HG03139 (cell line): ENCODE data around the gene USP10.
"Not testable (repeated sequence)": the region's sequence is repeated elsewhere in the genome, so short reads cannot be mapped to it uniquely, and the experiment has no call there.

ENCODE experiments used
- ATAC-seq: cut with Tn5 transposase; IDR thresholded peaks from one replicate; pipeline ENCODE4 v1.9.1; 2021; ENCODE audit not compliant: unreplicated experiment

The USP10 gene

GRCh38 chr16:84726669-84727467, 27.1 kb downstream of the USP10 start:
- ATAC-seq, result no peak

- no peak for ATAC-seq
These were observed 29.1 kb downstream of the USP10 start for GRCh38 chr16:84728853-84729424.

- ATAC-seq, result no peak
These were observed 30.0 kb downstream of the USP10 start for GRCh38 chr16:84729716-84730320.

- no peak for ATAC-seq
These were observed 30.8 kb downstream of the USP10 start for GRCh38 chr16:84730406-84731106.

- ATAC-seq, result not testable (repeated sequence)
These were observed 32.5 kb downstream of the USP10 start for GRCh38 chr16:84732332-84732673.

- ATAC-seq, result no peak
These were observed 33.0 kb downstream of the USP10 start for GRCh38 chr16:84732674-84733352.

GRCh38 chr16:84735849-84736586, 36.2 kb downstream of the USP10 start:
- no peak for ATAC-seq

GRCh38 chr16:84737192-84738011, 37.6 kb downstream of the USP10 start:
- ATAC-seq, result no peak

GRCh38 chr16:84738255-84739038, 38.6 kb downstream of the USP10 start:
- no peak for ATAC-seq

GRCh38 chr16:84739349-84740124, 39.7 kb downstream of the USP10 start:
- ATAC-seq, result no peak

- ATAC-seq, result no peak
These were observed 40.9 kb downstream of the USP10 start for GRCh38 chr16:84740596-84741116.

- ATAC-seq, result no peak
These were observed 41.6 kb downstream of the USP10 start for GRCh38 chr16:84741340-84741830.

- ATAC-seq, result no peak
These were observed 42.9 kb downstream of the USP10 start for GRCh38 chr16:84742641-84743092.

- ATAC-seq, result no peak
These were observed 46.4 kb downstream of the USP10 start for GRCh38 chr16:84746231-84746630.

- no peak for ATAC-seq
These were observed 47.1 kb downstream of the USP10 start for GRCh38 chr16:84746875-84747274.

GRCh38 chr16:84748247-84748646, 48.4 kb downstream of the USP10 start:
- not testable (repeated sequence) for ATAC-seq

- no peak for ATAC-seq
These were observed 49.3 kb downstream of the USP10 start for GRCh38 chr16:84749072-84749471.

GRCh38 chr16:84749815-84750214, 50.0 kb downstream of the USP10 start:
- no peak for ATAC-seq
